Mucosa of stomach (tissue), 1 donor: ENCODE data around the gene ZFP69B.
A peak's percentile ranks its signal among the peaks of the same experiment; 100 is the strongest.
"Not testable (repeated sequence)": the region's sequence is repeated elsewhere in the genome, so short reads cannot be mapped to it uniquely, and the experiment has no call there.

Experiments used
- H3K27me3 ChIP-seq: one replicate; pipeline ENCODE4 v1.7.0; 2013; ENCODE audit warnings: mild to moderate bottlenecking, low read length; ENCODE audit not compliant: control insufficient read depth, insufficient read depth
- H3K36me3 ChIP-seq: one replicate; pipeline ENCODE4 v1.7.0; 2013; ENCODE audit warnings: low read length; ENCODE audit not compliant: control insufficient read depth, insufficient read depth
- H3K4me1 ChIP-seq: one replicate; pipeline ENCODE4 v1.7.0; 2013; ENCODE audit warnings: mild to moderate bottlenecking, low read length; ENCODE audit not compliant: control insufficient read depth, insufficient read depth
- H3K4me3 ChIP-seq: one replicate; pipeline ENCODE4 v1.7.0; 2013; ENCODE audit warnings: low read length
- H3K9ac ChIP-seq: one replicate; pipeline ENCODE4 v1.7.0; 2013; ENCODE audit warnings: mild to moderate bottlenecking, low read length, moderate library complexity
- H3K9me3 ChIP-seq: one replicate; pipeline ENCODE4 v1.7.0; 2013; ENCODE audit warnings: mild to moderate bottlenecking, low read length, moderate library complexity; ENCODE audit not compliant: control insufficient read depth
- donor health status: Pancreatic carcinoma.

The ZFP69B gene

DNA sequence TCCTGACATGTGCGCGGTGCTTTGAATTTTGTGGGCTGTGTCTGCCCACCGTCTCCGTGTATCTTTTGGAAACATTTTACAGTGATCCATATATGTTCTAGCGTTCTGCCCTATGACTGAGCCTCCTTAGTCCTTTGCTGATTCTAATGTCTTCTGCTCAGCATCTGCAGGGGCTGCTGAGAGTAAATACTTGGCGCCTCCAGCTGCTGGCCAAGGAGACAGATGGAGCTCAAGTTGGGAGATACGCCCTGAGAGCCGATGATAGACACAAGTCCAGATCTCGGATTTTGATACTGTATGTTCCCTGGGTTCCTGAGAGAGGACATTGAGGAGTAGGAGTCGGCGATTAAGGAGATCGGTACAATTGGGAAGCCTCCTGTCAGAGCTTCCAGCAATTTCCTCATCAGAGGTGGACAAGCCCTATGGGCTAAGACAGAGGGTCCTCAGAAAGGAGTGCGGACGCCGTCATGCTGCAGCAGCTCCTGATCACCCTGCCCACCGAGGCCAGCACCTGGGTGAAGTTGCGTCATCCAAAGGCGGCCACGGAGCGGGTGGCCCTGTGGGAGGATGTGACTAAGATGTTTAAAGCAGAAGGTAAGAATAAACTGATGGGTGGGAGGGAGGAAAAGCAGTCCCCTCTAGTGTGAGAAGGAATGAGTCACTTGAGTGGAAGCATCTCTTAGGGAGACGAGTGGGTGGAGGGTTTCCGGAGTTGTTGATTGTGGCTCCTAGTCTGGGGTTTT is 390 bp downstream of the ZFP69B start:
- Histone ChIP-seq H3K9ac (peak overlapping the region; percentile 60), H3K4me1 (no peaks in the 10 kb centered on the region), H3K36me3 (no peaks in the 10 kb centered on the region), H3K4me3 (peak overlapping the region; percentile 62), H3K9me3 (no peaks in the 10 kb centered on the region), H3K27me3 (no peaks in the 10 kb centered on the region)

DNA sequence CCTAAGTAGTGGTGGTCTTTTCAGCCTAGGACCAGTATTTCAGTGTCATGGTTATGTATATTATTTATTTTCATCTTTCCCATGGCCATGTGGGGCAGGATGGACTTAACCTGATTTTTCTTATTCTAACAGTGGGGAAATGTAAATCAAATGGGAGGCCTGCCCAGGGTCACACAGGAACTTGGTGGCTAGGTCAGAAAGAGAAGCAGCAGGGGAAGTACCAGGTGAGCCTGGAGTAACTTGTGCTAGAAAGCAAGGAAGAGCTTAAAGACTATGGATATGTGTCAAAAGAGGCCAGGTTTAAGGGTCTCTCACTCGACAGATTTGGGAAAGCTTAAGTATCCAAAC is 936 bp downstream of the ZFP69B start:
- Histone ChIP-seq H3K4me1 (no peaks in the 10 kb centered on the region), H3K36me3 (no peaks in the 10 kb centered on the region), H3K4me3 (peak overlapping the region; percentile 62), H3K9me3 (no peaks in the 10 kb centered on the region), H3K9ac (no peak overlapping the region), H3K27me3 (no peaks in the 10 kb centered on the region)

DNA sequence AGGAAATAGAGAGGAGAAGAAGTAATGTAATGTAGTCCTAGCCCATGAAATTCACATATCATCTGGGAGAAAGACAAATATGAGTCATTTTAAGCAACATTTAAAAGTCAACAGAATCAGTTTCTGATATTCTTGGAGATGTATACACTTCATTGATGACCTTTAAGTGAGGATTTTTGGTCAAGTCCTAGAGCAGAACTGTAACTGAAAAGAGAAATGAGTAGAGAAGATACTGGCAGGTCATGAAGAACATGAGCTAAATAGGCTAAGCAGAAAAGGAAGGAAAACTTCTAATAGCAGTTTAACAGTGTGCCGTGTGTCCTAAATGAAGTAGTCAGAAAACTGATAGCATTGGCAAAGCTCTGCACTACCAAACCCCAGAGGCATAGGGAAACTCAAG is 4.6 kb downstream of the ZFP69B start:
- Histone ChIP-seq H3K27me3 (no peaks in the 10 kb centered on the region), H3K4me1 (no peaks in the 10 kb centered on the region), H3K36me3 (no peaks in the 10 kb centered on the region), H3K9me3 (peaks cover 6% of the 10 kb centered on the region), H3K4me3 (no peak overlapping the region), H3K9ac (no peak overlapping the region)

DNA sequence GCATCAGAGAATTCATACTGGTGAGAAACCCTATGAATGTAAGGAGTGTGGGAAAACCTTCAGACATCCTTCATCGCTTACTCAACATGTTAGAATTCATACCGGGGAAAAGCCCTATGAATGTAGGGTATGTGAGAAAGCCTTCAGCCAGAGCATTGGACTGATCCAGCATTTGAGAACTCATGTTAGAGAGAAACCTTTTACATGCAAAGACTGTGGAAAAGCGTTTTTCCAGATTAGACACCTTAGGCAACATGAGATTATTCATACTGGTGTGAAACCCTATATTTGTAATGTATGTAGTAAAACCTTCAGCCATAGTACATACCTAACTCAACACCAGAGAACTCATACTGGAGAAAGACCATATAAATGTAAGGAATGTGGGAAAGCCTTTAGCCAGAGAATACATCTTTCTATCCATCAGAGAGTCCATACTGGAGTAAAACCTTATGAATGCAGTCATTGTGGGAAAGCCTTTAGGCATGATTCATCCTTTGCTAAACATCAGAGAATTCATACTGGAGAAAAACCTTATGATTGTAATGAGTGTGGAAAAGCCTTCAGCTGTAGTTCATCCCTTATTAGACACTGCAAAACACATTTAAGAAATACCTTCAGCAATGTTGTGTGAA is 12.8 kb downstream of the ZFP69B start:
- Histone ChIP-seq H3K4me3 (no peak overlapping the region), H3K9me3 (peaks cover 35% of the 10 kb centered on the region), H3K36me3 (no peaks in the 10 kb centered on the region), H3K4me1 (no peaks in the 10 kb centered on the region), H3K27me3 (no peaks in the 10 kb centered on the region), H3K9ac (no peak overlapping the region)

DNA sequence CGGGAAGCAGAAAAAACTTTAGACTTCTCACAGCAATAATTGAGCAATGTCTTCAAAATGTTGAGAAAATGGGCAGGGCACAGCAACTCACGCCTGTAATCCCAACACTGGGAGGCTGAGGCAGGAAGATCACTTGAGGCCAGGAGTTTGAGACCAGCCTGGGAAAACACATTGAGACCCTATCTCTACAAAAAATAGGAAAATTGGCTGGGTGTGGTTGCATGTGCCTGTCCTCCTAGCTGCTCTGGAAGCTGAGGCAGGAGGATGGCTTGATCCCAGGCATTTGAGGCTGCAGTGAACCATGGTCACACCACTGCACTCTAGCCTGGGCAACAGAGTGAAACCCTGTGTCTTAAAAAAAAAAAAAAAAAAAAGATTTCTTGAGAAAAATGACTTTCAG is 19.1 kb downstream of the ZFP69B start:
- no peaks in the 10 kb centered on the region for H3K4me1 ChIP-seq
- H3K36me3 ChIP-seq = no peaks in the 10 kb centered on the region
- no peaks in the 10 kb centered on the region for H3K27me3 ChIP-seq
- H3K9ac ChIP-seq = no peak overlapping the region
- H3K9me3 ChIP-seq = peaks cover 11% of the 10 kb centered on the region
- no peak overlapping the region for H3K4me3 ChIP-seq

DNA sequence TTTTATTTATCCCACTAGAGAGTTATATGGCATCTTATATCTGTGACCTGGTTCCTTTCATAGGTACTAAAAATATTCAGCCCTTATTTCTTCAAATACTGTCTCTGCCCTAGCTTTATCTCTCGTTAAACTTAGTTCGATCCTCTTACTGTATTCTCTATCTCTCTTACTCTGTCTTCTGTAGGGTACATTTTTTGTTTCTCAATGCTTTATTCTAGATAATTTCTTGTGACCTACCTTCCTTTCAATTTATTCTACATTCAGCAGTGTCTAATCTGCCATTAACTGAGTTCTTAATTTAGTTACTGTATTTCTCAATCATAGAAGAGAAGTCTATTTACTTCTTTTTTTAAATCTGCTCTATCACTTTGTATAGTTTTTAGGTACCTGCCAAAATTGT is 25.0 kb downstream of the ZFP69B start:
- Histone ChIP-seq H3K9ac (no peak overlapping the region), H3K36me3 (no peaks in the 10 kb centered on the region), H3K9me3 (no peaks in the 10 kb centered on the region), H3K27me3 (no peaks in the 10 kb centered on the region), H3K4me3 (no peak overlapping the region), H3K4me1 (no peaks in the 10 kb centered on the region)

DNA sequence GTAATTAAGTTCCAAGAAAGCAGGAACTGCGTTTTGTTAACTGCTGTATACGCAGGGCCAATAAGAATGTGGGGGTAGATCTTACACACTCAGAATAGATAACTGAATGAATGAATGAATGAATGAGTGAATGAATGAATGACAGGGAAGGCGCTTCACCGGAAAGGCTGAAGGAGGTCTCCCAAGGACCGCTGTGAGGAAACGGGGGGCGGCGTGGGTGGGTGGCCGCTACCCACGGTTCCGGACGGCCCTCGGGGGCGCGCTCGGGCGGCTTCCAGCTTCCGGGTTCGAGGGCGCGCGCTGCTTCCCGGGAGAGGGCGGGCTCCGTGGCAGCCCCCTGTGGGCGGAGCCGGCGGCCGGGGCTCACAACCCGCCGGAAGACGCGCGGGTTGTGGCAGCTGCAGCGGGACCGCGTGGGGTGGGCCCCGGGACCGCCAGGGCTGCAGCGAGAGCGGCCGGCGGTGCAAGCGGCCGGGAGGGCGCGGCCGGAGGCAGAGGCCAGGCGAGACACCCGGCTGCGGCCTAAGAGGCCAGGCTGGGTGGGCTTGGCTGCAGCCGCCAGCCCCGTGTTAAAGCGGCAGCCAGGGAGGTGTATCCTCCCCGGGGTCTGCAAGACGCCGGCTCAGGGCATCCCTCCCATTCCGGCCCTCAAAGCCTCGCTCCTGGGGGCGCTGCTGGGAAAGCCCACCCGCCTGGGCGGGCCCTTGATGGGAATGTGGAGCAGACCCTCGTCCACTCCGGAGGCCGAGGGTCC is 26.8 kb downstream of the ZFP69B start, which contains the start of gene ZFP69:
Gene ZFP69 (plus strand): TSS at position 367 of the 754 bp plus-strand sequence. CDS start 2,072 bp downstream, outside the sequence.
- Histone ChIP-seq H3K9me3 (no peaks in the 10 kb centered on the region), H3K36me3 (no peaks in the 10 kb centered on the region), H3K4me1 (no peaks in the 10 kb centered on the region), H3K9ac (peak within 1 kb of the TSS; percentile 83), H3K4me3 (peak within 1 kb of the TSS; percentile 71), H3K27me3 (no peaks in the 10 kb centered on the region)

DNA sequence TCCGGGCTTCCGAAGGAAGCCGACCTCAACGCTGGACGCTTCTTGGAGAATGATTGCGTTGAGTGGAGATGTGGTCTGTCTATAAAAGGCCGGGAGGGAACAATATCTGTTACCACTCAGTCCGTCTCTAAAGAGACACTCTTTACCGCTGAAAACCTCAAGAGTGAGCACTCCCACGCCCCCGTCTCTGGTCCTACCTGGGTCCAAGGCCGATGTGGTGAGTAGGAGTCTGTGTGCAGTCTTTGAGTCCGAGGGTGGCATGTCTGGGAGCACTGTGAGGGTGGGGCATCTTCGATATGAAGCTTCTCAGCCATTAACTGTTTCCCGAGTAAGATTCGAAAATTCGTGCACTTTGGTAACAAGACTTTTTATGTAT is 27.4 kb downstream of the ZFP69B start:
- Histone ChIP-seq H3K9me3 (no peaks in the 10 kb centered on the region), H3K4me1 (no peaks in the 10 kb centered on the region), H3K4me3 (peak overlapping the region; percentile 71), H3K9ac (peak overlapping the region; percentile 83), H3K36me3 (no peaks in the 10 kb centered on the region), H3K27me3 (no peaks in the 10 kb centered on the region)

DNA sequence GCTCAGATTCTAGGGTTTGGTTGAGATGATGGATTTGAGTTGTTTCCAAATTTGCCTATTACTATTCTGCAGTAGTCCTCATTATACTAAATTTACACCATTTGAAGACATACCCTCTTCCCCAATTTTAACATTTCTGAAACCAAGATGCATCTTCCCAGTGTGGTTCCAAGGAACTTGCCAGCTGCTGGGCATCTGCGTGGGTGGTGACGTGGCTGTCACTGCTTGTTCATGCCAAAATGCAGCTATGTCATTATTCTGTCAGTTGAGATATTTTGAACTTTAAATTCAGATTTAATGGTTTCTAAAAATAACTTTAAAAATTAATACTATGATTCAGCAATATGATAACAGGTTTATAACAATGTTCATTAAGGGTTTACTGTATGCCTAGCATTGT is 28.0 kb downstream of the ZFP69B start:
- Histone ChIP-seq H3K9ac (no peak overlapping the region), H3K36me3 (no peaks in the 10 kb centered on the region), H3K27me3 (no peaks in the 10 kb centered on the region), H3K4me3 (peak overlapping the region; percentile 71), H3K9me3 (no peaks in the 10 kb centered on the region), H3K4me1 (no peaks in the 10 kb centered on the region)

DNA sequence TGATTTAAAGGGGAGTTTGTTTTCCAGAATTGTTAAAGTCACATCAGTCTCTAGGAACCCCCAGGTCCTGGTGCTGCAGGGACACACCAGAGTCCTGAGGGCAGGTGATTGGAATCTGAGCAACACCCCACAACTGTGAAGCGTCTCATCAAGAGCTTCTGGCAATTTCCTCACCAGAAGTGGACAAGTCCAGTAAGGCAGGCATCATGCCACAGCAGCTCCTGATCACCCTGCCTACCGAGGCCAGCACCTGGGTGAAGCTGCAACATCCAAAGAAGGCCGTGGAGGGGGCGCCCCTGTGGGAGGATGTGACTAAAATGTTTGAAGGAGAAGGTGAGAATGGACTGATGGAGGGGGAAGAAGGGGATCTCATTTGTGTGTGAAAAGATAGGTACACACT is 28.9 kb downstream of the ZFP69B start:
- H3K9ac ChIP-seq = no peak overlapping the region
- H3K4me1 ChIP-seq = no peaks in the 10 kb centered on the region
- H3K4me3 ChIP-seq = no peak overlapping the region
- H3K27me3 ChIP-seq = no peaks in the 10 kb centered on the region
- H3K9me3 ChIP-seq = no peaks in the 10 kb centered on the region
- no peaks in the 10 kb centered on the region for H3K36me3 ChIP-seq

DNA sequence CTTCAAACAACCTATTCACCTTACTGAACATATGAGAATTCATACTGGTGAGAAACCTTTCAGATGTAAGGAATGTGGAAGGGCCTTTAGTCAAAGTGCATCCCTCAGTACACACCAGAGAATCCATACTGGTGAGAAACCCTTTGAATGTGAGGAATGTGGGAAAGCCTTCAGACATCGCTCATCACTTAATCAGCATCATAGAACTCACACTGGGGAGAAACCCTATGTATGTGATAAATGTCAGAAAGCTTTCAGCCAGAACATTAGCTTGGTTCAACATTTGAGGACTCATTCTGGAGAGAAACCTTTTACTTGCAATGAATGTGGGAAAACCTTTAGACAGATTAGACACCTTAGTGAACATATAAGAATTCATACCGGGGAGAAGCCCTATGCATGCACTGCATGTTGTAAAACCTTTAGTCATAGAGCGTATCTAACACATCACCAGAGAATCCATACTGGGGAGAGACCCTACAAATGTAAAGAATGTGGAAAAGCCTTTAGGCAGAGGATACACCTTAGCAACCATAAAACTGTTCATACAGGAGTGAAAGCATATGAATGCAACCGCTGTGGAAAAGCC is 45.1 kb downstream of the ZFP69B start:
- Histone ChIP-seq H3K4me3 (no peak overlapping the region), H3K9me3 (peaks cover 5% of the 10 kb centered on the region), H3K4me1 (no peaks in the 10 kb centered on the region), H3K27me3 (no peaks in the 10 kb centered on the region), H3K36me3 (no peaks in the 10 kb centered on the region), H3K9ac (no peak overlapping the region)

DNA sequence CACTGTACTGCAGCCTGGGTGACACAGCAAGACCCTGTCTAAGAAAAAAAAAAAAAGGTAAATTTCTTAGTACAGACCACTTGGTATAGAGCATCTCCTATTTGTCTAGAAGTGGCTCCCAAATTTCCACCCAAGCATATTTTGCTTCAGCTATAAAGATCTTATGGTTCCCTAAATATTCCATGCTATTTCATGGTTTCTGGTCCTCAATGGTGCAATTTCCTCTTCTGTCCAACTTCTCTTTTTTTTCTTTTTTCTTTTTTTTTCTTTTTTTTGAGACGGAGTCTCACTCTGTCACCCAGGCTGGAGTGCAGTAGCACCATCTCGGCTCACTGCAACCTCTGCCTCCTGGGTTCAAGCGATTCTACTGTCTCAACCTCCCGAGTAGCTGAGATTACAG is 52.4 kb downstream of the ZFP69B start:
- H3K9me3 ChIP-seq, H3K9ac ChIP-seq, H3K36me3 ChIP-seq, H3K4me3 ChIP-seq, H3K4me1 ChIP-seq, H3K27me3 ChIP-seq: not testable (repeated sequence)
